ENCODE data around the gene CTNNB1. TPM values are rescaled to one million over a fixed set of nuclear protein-coding genes. Genes with fewer than 3 reads are reported as not detected.

CTNNB1 gene
- total and polyA plus RNA-seq, 2 of the 4 experiments (the other 2 are of a cell fraction) = 364 to 1,677 TPM

GRCh38 chr3:41243183-41243582 lies 43.9 kb downstream of the CTNNB1 start:
- Histone ChIP-seq H2BK5ac (ENCODE audit: low read depth, low read length, poor library complexity, severe bottlenecking) (no peak overlapping the region), H3K4me2 (ENCODE audit: low read depth, low read length) (no peak overlapping the region), H4K20me1 (ENCODE audit: insufficient read depth, low read length) (peaks cover 4% of the 10 kb centered on the region; the same call in 1 of the 2 replicates), H4K8ac (ENCODE audit: low read depth in 2 of 2, low read length in 2 of 2) (no peak overlapping the region), H2AK5ac (ENCODE audit: low read depth, low read length) (no peak overlapping the region), H3K18ac (ENCODE audit: low read depth, low read length) (no peak overlapping the region), H4K5ac (ENCODE audit: low read depth, low read length) (no peak overlapping the region), H4K91ac (ENCODE audit: insufficient read depth, low read depth, low read length) (no peak overlapping the region), H3K27me3 (ENCODE audit: control insufficient read depth, insufficient read depth, low read length) (no peaks in the 10 kb centered on the region), H3K4me3 (ENCODE audit: insufficient read depth, low read depth, low read length) (no peak overlapping the region), H3K27ac (ENCODE audit: insufficient read depth, low read length) (no peak overlapping the region), H2AK9ac (replicated peaks; ENCODE audit: low read depth, low read length, poor library complexity) (no peak overlapping the region), H2BK120ac (ENCODE audit: low read depth, low read length) (no peak overlapping the region), H3K36me3 (ENCODE audit: control insufficient read depth, insufficient read depth, low read length) (peaks cover 24% of the 10 kb centered on the region), H3K56ac (ENCODE audit: extremely low read depth, insufficient read depth, low read length) (no peak overlapping the region), H3K14ac (replicated peaks; ENCODE audit: low read depth, low read length) (no peak overlapping the region), H3K4ac (ENCODE audit: low read depth, low read length) (no peak overlapping the region), H2AFZ (replicated peaks; ENCODE audit: low read length, poor library complexity) (no peak overlapping the region), H3K4me1 (ENCODE audit: control insufficient read depth, insufficient read depth, low read length) (peaks cover 3% of the 10 kb centered on the region; the same call in 1 of the 2 replicates), H2BK15ac (ENCODE audit: low read depth, low read length) (no peak overlapping the region), H3K23ac (ENCODE audit: low read depth, low read length) (no peak overlapping the region), H3K9me3 (ENCODE audit: control insufficient read depth, insufficient read depth, low read length) (no peaks in the 10 kb centered on the region), H3K9me1 (ENCODE audit: insufficient read depth, low read length) (peaks cover 22% of the 10 kb centered on the region; the same call in 1 of the 2 replicates), H3K79me1 (ENCODE audit: low read depth in 1 of 2, low read length in 2 of 2) (peaks cover 0 to 6% of the 10 kb centered on the region in 2 experiments; a peak in 2 of 4 replicates), H3K9ac (ENCODE audit: low read depth, low read length) (no peak overlapping the region), H2BK20ac (ENCODE audit: low read depth, low read length) (no peak overlapping the region)
- ChIA-PET POLR2A (ENCODE audit: unreplicated experiment) (no interaction called here), CTCF (interaction anchor here (0.6 kb wide), 1 partner anchor 799 kb away, joined by 3 read pairs; no protein-coding TSS in a partner anchor)
- dilution Hi-C loops (cut with HindIII; ENCODE audit: low sequenced_read_pairs, unreplicated experiment) (no loop called here), in situ Hi-C loops (cut with MboI; ENCODE audit: low sequenced_read_pairs) (no loop called here), intact Hi-C loops (cut with micrococcal nuclease) (no loop called here)
- DNase-seq (no peak), ATAC-seq (ENCODE audit: low read depth) (no peak)
- BruUV-seq (replicated peaks) = no TSS peak
- TF ChIP-seq ELK1 (IDR thresholded peaks at IDR 0.05; ENCODE audit: borderline replicate concordance, low read depth, low read length) (no peak), RFX5 (IDR thresholded peaks at IDR 0.05; ENCODE audit: low read depth, low read length) (no peak), POLR2A (IDR thresholded peaks at IDR 0.05; ENCODE audit: low read depth, low read length) (no peak), FOS (IDR thresholded peaks at IDR 0.05; ENCODE audit: low read depth, low read length) (no peak), USF2 (IDR thresholded peaks at IDR 0.05; ENCODE audit: low read depth, low read length) (no peak), MXI1 (IDR thresholded peaks at IDR 0.05; ENCODE audit: borderline replicate concordance, low read depth, low read length) (no peak), CHD1 (IDR thresholded peaks at IDR 0.05; ENCODE audit: low read depth, low read length) (no peak), SMC3 (IDR thresholded peaks at IDR 0.05; ENCODE audit: low read depth, low read length) (no peak), MAZ (IDR thresholded peaks at IDR 0.05; ENCODE audit: borderline replicate concordance, low read depth, low read length) (no peak), RAD21 (IDR thresholded peaks at IDR 0.05; ENCODE audit: low read length) (no peak), MAFK (IDR thresholded peaks at IDR 0.05; ENCODE audit: low read depth, low read length) (no peak), BHLHE40 (IDR thresholded peaks at IDR 0.05; ENCODE audit: low read depth, low read length) (no peak), NFE2L2 (IDR thresholded peaks at IDR 0.05; ENCODE audit: low read depth, low read length) (no peak), CTCF (conservative IDR thresholded peaks at IDR 0.05; ENCODE audit: low read depth, low read length) (no peak)
- 60% methylated on average over 1 of the region's 2 CpGs; no CpG with 5 or more reads in 1 of the 2 experiments for WGBS, 2 experiments (ENCODE audit: extremely low coverage in 2 of 2, insufficient read length in 1 of 2)
